ENCODE measurements around the gene CDH23.

GRCh38 chr10:71748671-71749191 lies 352.0 kb downstream of the CDH23 start:
- TF ChIP-seq CTCF (IDR thresholded peaks at IDR 0.05) (no peak), POLR2AphosphoS5 (IDR thresholded peaks at IDR 0.05) (no peak)
